NOMO-1 treated with DMSO at 0.1 percent for 48 hours (cell line): Measurements from ENCODE around the gene CHADL.

Source experiments
- DNase-seq: peaks from one replicate; lab custom pipeline; 2025; ENCODE audit not compliant: unreplicated experiment; lab: John Stamatoyannopoulos, UW

CHADL gene

DNA sequence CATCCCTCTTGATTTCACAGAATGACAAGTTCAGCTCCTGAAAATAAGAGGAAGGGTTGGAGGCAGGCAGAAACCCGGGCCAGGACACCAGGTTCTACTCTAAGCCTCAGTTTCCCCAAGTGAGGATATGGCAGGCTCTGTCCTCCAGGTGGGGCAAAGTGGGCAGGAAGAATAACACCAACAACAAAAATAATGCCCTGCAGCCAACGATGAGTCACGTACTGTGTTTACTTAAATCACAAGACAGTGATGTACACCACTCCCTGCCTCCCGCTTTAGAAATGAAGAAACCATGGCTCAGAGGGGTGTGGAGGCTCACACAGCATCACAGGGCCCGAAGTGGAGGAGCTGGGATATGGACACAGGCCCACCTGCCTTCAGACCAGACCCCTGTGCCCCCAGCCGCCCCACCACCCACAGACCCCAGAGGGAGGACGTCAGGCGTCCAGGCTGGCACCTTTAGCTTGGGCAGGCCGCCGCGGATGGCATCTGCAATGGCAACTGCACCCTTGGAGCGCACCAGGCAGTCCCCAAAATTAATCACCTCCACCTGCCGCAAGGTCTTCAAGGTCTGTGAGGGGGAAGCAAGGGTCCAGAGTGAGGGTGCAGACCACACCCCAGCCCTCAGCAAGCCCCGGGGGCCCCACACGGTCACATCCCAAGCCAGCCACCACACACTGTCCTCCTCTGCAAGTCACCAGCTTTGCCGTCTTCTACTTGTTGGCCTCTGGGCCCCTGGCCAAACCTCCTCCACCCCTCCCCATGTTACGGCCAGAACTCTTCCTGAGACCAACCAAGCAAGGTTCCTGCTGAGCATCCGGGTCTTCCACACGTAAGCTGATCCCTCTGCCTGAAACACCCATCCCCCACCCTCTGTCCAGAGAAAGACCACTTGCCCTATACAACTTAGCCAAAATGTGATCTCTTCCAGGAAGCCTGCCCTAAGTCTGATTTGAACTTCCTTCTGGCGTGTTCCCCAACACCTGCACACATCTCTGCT is 15.8 kb upstream of the CHADL start:
- no peak for DNase-seq

DNA sequence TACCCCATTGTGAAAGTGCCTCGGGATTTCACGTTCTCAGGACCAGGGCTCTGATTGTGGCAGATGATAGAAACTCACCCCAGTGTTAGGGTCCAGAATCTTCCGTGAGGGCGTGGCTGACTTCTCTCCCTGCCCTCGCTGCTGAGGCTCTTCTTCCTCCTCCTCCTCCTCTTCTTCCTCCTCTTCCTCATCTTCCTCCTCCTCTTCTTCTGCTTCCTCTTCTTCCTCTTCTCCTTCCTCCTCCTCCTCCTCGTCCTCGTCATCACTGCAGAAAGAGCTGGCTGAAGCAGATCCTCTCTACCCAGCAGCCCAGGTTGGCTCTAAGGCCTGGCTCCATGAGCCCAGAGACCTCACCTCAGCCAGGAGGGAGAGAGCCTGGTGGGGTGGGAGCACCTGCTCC is 13.5 kb upstream of the CHADL start:
- no peak for DNase-seq

DNA sequence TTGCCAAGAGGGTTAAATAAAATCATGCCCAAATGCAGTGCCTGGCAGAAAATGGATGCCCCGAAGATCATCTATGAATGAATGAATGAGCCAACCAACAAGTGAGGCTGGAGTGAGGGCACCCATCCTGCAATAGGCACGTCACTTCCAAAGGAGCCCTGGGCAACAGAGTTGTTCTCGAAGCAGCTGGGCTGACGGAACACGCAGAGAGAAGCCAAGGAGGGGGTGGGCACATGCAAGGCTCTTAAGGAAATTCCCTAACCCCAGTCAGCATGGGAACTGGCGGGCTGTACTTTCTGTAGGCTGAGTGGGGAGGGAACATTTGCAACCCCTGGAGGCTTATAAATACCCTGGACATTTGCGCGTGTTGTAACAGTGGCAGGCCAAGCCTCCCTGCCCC is 11.6 kb upstream of the CHADL start:
- DNase-seq, result no peak

- no peak for DNase-seq
These were observed 9.4 kb upstream of the CHADL start for GRCh38 chr22:41250127-41250526.

DNA sequence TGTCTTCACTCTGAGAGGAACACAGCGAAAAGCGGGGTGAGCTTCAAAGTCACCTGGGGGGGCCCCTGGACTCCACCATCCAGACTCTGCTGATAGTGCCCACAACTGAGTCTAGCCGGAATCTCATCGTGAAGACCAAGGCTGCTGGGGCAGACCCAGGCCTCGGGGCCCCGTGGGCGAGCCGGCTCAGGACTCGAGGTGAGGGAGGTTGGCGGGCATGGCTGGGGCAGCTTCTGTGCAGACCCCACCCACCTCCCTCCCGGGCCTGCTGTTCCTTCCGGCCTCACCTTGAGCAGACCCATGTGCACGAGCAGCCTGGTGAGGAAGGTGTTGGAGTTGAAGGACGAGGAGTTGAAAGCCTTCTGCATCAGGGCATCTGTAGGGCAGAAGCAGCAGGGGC is 8.7 kb upstream of the CHADL start:
- DNase-seq, result no peak

DNA sequence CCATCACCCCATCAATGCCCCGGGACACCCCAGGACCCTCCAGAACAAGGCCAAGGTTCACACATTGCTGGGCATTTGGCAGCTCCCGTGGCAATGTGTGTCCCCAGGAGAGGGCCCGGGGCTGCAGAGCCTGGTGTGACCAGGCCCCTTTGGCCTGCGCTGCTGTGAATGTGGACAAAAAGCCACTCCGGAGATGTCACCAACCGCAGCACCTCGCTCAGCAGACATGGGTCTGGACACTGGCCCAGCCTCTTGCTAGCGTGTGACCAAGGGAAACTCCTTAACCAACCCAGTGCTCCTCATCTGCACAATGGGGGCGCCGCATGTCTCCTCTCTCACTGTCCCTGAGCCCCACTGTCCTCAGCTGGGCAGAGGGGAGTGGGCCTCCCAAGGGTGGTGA is 8.0 kb upstream of the CHADL start:
- DNase-seq, result no peak

- DNase-seq, result no peak
These were observed 7.6 kb upstream of the CHADL start for GRCh38 chr22:41248314-41248713.

DNA sequence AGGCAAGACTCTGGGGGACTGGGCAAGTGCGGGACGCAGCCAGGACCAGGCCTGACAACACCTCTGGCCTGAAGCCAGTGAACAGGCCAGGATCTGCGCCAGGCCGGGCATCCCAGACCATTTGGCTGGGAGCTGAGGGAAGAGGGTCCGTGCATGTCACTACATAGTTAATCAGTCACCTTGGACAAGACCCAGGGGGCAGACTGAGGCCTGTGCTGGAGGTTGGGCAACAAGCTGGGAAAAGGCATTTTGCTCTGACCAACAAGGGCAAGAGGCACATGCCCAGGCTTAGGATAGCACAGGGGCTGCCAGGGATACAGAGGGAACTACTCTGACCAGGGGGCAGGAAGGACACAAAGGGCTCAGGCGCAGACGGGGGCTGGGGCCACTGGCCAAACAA is 7.0 kb upstream of the CHADL start:
- no peak for DNase-seq

DNA sequence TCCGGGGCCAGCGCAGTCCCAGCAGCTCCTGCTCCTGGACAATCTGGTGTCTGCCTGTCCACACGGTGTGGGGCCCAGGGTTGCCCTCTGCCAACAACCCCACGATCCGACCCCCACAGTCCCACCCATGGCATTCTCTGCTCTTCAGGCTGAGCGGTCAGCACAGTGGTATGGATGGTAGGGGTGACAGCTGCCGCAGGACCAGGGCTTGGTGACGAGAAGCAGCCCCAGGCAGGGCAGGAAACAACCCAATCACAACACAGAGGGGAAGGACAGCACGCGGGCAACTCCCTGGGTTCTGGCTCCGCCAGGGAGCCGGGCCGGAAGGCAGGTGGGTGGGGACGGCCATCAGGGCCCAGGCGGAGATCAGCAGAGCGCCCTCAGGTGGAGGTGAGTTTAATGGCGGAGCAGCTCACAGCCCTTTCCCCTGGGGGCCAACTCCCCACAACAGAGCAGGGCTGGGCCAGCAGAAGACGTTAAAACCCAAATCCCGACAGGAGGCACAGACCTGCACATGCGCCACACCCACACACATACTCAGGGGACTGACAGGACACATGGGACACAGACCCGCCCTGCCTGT is 5.3 kb upstream of the CHADL start:
- DNase-seq, result no peak

DNA sequence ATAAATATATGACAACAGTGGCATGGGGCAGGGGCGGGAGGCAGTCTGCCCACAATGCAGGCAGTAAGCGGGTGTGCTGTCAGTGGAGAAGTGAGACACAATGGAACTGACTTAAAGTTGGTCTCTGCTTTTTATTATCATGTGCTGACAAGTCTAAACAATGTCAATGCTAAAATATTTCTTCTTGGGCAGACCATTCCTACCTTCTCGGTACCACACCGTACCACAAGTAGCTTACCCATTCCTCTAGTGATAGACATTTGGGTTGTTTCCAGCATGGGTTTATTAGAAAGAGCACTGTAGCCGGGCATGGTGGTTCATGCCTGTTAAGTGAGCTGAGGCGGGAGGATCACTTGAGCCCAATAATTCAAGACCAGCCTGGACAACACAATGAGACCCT is 2.6 kb upstream of the CHADL start:
- DNase-seq, result no peak

- DNase-seq, result no peak
These were observed 1.8 kb upstream of the CHADL start for GRCh38 chr22:41242396-41243117.

DNA sequence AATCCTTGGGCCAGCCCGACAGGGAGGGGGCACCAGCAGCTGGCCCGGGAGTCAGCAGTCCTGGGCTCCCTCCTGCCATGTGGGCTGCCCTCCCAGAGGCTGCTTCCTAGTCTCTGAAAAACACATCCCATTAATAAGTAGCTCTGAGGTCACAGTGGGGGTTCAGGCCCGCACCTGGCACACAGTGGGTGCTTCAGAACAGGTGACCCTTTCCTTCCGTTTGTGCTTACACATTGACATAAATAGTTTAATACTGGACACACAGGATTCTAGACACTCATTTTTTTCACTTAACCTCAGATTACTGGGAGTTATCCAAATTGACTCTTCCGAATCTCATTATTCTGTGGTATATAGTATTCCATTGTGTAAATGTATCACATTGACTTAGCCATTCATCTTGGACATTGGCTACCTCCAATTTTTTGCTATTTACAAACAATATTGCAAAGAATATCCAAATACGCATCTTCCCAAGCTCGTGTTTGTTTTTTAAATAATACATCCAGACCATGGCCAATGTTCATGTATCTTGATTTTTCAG is 474 bp upstream of the CHADL start:
- no peak for DNase-seq

DNA sequence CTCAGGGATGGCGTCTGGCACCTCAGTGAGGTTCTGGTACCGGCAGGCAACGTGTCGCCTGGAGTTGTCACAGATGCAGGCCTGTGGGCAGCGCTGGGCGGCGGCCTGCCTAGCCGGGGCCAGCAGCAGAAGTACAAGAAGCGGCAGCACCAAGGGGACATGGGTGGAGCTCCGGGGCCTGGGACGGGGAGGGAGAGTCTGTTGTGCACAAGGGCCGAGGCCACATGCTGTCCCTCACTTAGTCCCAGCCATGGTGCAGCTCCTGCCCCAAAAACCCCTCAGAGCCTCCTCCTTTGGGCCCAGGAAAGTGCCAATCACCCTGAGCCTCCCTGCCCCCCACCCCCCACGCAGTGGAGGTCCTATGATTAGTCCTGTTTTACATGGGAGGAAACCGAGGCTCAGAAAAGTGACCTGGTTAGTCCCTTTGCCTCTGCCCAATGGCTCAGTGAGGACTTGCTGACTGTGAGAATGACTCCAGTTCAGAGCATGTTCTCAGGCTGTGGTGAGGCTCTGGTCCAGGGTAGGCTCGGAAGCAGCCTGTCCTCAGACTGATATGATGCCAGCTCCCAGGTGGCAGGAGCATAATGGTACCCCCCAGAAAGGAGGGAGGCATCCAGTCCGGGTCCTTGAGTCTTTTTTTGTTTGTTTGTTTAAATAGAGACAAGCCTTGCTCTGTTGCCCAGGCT is 1.1 kb downstream of the CHADL start:
- no peak for DNase-seq

- DNase-seq, result no peak
These were observed 1.9 kb downstream of the CHADL start for GRCh38 chr22:41238570-41239442.

DNA sequence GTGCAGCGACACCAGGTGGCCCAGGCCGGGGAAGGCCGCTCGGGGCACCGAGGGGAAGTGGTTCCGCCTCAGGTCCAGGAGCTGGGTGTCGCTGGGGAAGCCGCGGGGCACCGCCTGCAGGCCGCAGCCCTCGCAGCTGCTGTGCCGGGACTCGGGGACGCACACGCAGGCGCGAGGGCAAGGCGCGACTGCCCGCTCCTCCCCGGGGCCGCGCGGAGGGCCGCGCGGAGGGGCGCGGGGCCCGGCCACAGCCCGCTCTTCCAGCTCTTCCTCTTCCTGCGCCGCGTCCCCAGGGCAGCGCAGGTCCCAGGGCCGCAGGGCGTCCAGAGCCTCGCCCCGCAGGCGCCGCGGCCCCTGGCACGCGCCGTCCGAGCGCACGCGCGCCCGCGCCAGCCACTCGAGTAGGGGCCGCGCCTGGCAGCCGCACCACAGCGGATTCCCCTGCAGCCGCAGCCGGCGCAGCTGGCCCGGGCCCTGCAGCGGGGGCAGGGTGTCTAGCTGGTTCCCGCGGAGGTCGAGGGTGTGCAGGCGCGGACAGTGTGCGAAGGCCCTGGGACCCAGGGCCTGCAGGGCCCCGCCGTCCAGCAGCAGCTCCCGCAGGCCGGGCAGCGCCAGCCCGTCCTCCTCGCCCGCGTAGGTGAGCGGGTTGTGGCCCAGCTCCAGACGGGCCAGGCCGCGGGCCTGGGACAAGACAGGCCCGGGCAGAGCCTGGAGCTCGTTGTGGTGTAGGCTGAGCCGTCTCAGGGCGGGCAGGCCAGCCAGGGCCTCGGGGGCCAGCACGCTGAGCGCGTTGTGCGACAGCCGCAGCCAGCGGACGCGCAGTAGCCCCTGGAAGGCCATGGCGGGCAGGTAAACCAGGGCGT is 2.8 kb downstream of the CHADL start:
- DNase-seq, result peak; percentile 75

- DNase-seq, result no peak
These were observed 3.6 kb downstream of the CHADL start for GRCh38 chr22:41237036-41237706.

- DNase-seq, result no peak
These were observed 5.7 kb downstream of the CHADL start for GRCh38 chr22:41234815-41235695.

- no peak for DNase-seq
These were observed 9.4 kb downstream of the CHADL start for GRCh38 chr22:41231369-41231768.
